Measurements from ENCODE around the gene GJB2.

GRCh38 chr13:20186771-20187170 is 6.0 kb downstream of the GJB2 start:
- TF ChIP-seq CTCF (IDR thresholded peaks at IDR 0.05) (no peak), POLR2A (IDR thresholded peaks at IDR 0.05) (no peak)
